WTC11 (cell line): Measurements from ENCODE around the gene ERBB4. TPM values are rescaled to one million over a fixed set of nuclear protein-coding genes. Genes with fewer than 3 reads are reported as not detected.

Experiments used
- ATAC-seq: fragments of 200-7000 bp; cut with Tn5 transposase; 2 replicates; pipeline ENCODE4 v1.10.0; 2021; ENCODE audit warnings: mild to moderate bottlenecking, moderate library complexity
- CTCF ChIA-PET: fragments of 300-600 bp; sonication (Branson Sonifier 250); formaldehyde crosslinking; loops from one replicate; lab custom pipeline; 2021; ENCODE audit warnings: antibody characterized with exemption; lab: Charles Lee
- POLR2A ChIA-PET: fragments of 350-600 bp; sonication (Branson Sonifier 250); formaldehyde crosslinking; loops from one replicate; lab custom pipeline; 2021; ENCODE audit warnings: antibody characterized with exemption; lab: Charles Lee
- DNase-seq: peaks from one replicate; pipeline ENCODE4 v3.0.0; 2021; ENCODE audit warnings: low spot score
- H3K27ac Mint-ChIP-seq: 2 replicates; pipeline ENCODE4 v1.8.0; 2021; ENCODE audit warnings: mixed read lengths
- H3K27me3 Mint-ChIP-seq: 2 replicates; pipeline ENCODE4 v1.8.0; 2021; ENCODE audit warnings: low read depth, mild to moderate bottlenecking, moderate library complexity, mixed read lengths
- H3K36me3 Mint-ChIP-seq: 2 replicates; pipeline ENCODE4 v1.8.0; 2021; ENCODE audit warnings: mixed read lengths
- H3K4me1 Mint-ChIP-seq: 2 replicates; pipeline ENCODE4 v1.8.0; 2022; ENCODE audit warnings: mixed read lengths
- H3K4me3 Mint-ChIP-seq: 2 replicates; pipeline ENCODE4 v1.8.0; 2021; ENCODE audit warnings: mild to moderate bottlenecking, moderate library complexity, mixed read lengths
- H3K9me3 Mint-ChIP-seq: 2 replicates; pipeline ENCODE4 v1.8.0; 2021; ENCODE audit warnings: mixed read lengths
- AFF4 ChIP-seq: sonication (generic); formaldehyde crosslinking; IDR thresholded peaks from 2 replicates; pipeline ENCODE4 v1.8.1; 2023; ENCODE audit warnings: mild to moderate bottlenecking, missing genetic modification reagents, borderline replicate concordance
- ATF6 ChIP-seq: sonication (generic); formaldehyde crosslinking; IDR thresholded peaks from 2 replicates; pipeline ENCODE4 v1.8.1; 2023; ENCODE audit warnings: mild to moderate bottlenecking, missing genetic modification reagents
- CBFB ChIP-seq: sonication (generic); formaldehyde crosslinking; IDR thresholded peaks from 2 replicates; pipeline ENCODE4 v1.8.1; 2022; ENCODE audit warnings: mild to moderate bottlenecking, low read depth, missing genetic modification reagents
- CREB1 ChIP-seq: sonication (generic); formaldehyde crosslinking; IDR thresholded peaks from 2 replicates; pipeline ENCODE4 v1.8.0; 2023; ENCODE audit warnings: mild to moderate bottlenecking, missing genetic modification reagents
- EMX1 ChIP-seq: fragments of 250-450 bp; sonication (Bioruptor Pico); IDR thresholded peaks from 2 replicates; pipeline ENCODE4 v1.8.0; 2021; ENCODE audit warnings: mild to moderate bottlenecking
- ERG ChIP-seq: fragments of 250-450 bp; sonication (Bioruptor Pico); IDR thresholded peaks from 2 replicates; pipeline ENCODE4 v1.8.0; 2021; ENCODE audit warnings: mild to moderate bottlenecking
- FOXK1 ChIP-seq: sonication (generic); formaldehyde crosslinking; IDR thresholded peaks from 2 replicates; pipeline ENCODE4 v1.8.0; 2022; ENCODE audit warnings: mild to moderate bottlenecking, moderate library complexity, missing genetic modification reagents
- GTF2I ChIP-seq: fragments of 250-450 bp; sonication (Bioruptor Pico); conservative IDR thresholded peaks from 2 replicates; pipeline ENCODE4 v1.4.0; 2021; ENCODE audit warnings: mild to moderate bottlenecking
- JAZF1 ChIP-seq: fragments of 250-450 bp; sonication (Bioruptor Pico); IDR thresholded peaks from 2 replicates; pipeline ENCODE4 v1.9.0; 2021; ENCODE audit warnings: moderate library complexity, mild to moderate bottlenecking, inconsistent platforms
- NFYB ChIP-seq: sonication (generic); formaldehyde crosslinking; conservative IDR thresholded peaks from 2 replicates; pipeline ENCODE4 v1.8.0; 2022; ENCODE audit warnings: low read depth, missing genetic modification reagents
- NR2C2 ChIP-seq: sonication (generic); formaldehyde crosslinking; IDR thresholded peaks from 2 replicates; pipeline ENCODE4 v1.8.0; 2022; ENCODE audit warnings: mild to moderate bottlenecking, missing genetic modification reagents
- SMAD4 ChIP-seq: sonication (generic); formaldehyde crosslinking; IDR thresholded peaks from 2 replicates; pipeline ENCODE4 v1.8.0; 2022; ENCODE audit warnings: mild to moderate bottlenecking, missing genetic modification reagents
- TP53 ChIP-seq: sonication (generic); formaldehyde crosslinking; IDR thresholded peaks from 2 replicates; pipeline ENCODE4 v1.8.1; 2023; ENCODE audit warnings: mild to moderate bottlenecking, missing genetic modification reagents
- ZNF138 ChIP-seq: sonication (generic); formaldehyde crosslinking; conservative IDR thresholded peaks from 2 replicates; pipeline ENCODE4 v1.8.1; 2022; ENCODE audit warnings: mild to moderate bottlenecking, moderate library complexity, missing genetic modification reagents
- ZNF219 ChIP-seq: sonication (generic); formaldehyde crosslinking; IDR thresholded peaks from 2 replicates; pipeline ENCODE4 v1.8.0; 2023; ENCODE audit warnings: missing genetic modification reagents, mild to moderate bottlenecking, borderline replicate concordance
- ZNF232 ChIP-seq: sonication (generic); formaldehyde crosslinking; IDR thresholded peaks from 2 replicates; pipeline ENCODE4 v1.8.0; 2022; ENCODE audit warnings: mild to moderate bottlenecking, missing genetic modification reagents
- ZNF416 ChIP-seq: fragments of 250-450 bp; sonication (Bioruptor Pico); IDR thresholded peaks from 2 replicates; pipeline ENCODE4 v1.9.0; 2021; ENCODE audit warnings: mild to moderate bottlenecking, inconsistent platforms
- total RNA-seq: library from RNA; stranded (reverse); gene quantifications from 3 replicates; pipeline ENCODE4 v1.2.3, GENCODE V29; 2021
- TF ChIP-seq, protein P1 (sequence below): sonication (generic); formaldehyde crosslinking; IDR thresholded peaks from 2 replicates; pipeline ENCODE4 v1.8.1; 2022; ENCODE audit warnings: mild to moderate bottlenecking, missing genetic modification reagents, moderate library complexity, borderline replicate concordance
- TF ChIP-seq, protein P2 (sequence below): sonication (generic); formaldehyde crosslinking; IDR thresholded peaks from 2 replicates; pipeline ENCODE4 v1.8.1; 2023; ENCODE audit warnings: mild to moderate bottlenecking, moderate library complexity, missing genetic modification reagents
- TF ChIP-seq, protein P3 (sequence below): fragments of 200-600 bp; IDR thresholded peaks from 2 replicates; pipeline ENCODE4 v1.8.0; 2022; ENCODE audit warnings: antibody characterized with exemption

The ERBB4 gene
- total RNA-seq, 1 experiment from 2014 or later = 1.6 TPM

- ATAC-seq = no peak
- no peak overlapping the region for H3K4me3 Mint-ChIP-seq
- ChIA-PET POLR2A (no interaction called here), CTCF (no interaction called here)
- peaks cover 14% of the 10 kb centered on the region for H3K4me1 Mint-ChIP-seq
- no peaks in the 10 kb centered on the region for H3K27me3 Mint-ChIP-seq
- peaks cover 3% of the 10 kb centered on the region; the same call in 1 of the 2 replicates for H3K9me3 Mint-ChIP-seq
- no peak overlapping the region for H3K27ac Mint-ChIP-seq
- no peaks in the 10 kb centered on the region for H3K36me3 Mint-ChIP-seq
- no peak for TF ChIP-seq ZNF416
- no peak for TF ChIP-seq ZNF232
- no peak for TF ChIP-seq FOXK1 (CRISPR knock-in tag)
- TF ChIP-seq NFYB (CRISPR knock-in tag) = no peak
- no peak for TF ChIP-seq EMX1 (CRISPR knock-in tag)
- no peak for TF ChIP-seq ERG (CRISPR knock-in tag)
- no peak for TF ChIP-seq GTF2I (CRISPR knock-in tag)
- TF ChIP-seq ATF6 (CRISPR knock-in tag) = no peak
- TF ChIP-seq CBFB = no peak
- TF ChIP-seq SMAD4 = no peak
- no peak for TF ChIP-seq JAZF1 (CRISPR knock-in tag)
- TF ChIP-seq NR2C2 (CRISPR knock-in tag) = no peak
- no peak for TF ChIP-seq CREB1
- no peak for TF ChIP-seq ZNF219 (CRISPR knock-in tag)
- TF ChIP-seq, protein P1, sequence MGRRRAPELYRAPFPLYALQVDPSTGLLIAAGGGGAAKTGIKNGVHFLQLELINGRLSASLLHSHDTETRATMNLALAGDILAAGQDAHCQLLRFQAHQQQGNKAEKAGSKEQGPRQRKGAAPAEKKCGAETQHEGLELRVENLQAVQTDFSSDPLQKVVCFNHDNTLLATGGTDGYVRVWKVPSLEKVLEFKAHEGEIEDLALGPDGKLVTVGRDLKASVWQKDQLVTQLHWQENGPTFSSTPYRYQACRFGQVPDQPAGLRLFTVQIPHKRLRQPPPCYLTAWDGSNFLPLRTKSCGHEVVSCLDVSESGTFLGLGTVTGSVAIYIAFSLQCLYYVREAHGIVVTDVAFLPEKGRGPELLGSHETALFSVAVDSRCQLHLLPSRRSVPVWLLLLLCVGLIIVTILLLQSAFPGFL = no peak
- no peak for TF ChIP-seq ZNF138 (CRISPR knock-in tag)
- TF ChIP-seq, protein P2, sequence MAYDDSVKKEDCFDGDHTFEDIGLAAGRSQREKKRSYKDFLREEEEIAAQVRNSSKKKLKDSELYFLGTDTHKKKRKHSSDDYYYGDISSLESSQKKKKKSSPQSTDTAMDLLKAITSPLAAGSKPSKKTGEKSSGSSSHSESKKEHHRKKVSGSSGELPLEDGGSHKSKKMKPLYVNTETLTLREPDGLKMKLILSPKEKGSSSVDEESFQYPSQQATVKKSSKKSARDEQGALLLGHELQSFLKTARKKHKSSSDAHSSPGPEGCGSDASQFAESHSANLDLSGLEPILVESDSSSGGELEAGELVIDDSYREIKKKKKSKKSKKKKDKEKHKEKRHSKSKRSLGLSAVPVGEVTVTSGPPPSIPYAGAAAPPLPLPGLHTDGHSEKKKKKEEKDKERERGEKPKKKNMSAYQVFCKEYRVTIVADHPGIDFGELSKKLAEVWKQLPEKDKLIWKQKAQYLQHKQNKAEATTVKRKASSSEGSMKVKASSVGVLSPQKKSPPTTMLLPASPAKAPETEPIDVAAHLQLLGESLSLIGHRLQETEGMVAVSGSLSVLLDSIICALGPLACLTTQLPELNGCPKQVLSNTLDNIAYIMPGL (CRISPR knock-in tag) = no peak
- TF ChIP-seq, protein P3, sequence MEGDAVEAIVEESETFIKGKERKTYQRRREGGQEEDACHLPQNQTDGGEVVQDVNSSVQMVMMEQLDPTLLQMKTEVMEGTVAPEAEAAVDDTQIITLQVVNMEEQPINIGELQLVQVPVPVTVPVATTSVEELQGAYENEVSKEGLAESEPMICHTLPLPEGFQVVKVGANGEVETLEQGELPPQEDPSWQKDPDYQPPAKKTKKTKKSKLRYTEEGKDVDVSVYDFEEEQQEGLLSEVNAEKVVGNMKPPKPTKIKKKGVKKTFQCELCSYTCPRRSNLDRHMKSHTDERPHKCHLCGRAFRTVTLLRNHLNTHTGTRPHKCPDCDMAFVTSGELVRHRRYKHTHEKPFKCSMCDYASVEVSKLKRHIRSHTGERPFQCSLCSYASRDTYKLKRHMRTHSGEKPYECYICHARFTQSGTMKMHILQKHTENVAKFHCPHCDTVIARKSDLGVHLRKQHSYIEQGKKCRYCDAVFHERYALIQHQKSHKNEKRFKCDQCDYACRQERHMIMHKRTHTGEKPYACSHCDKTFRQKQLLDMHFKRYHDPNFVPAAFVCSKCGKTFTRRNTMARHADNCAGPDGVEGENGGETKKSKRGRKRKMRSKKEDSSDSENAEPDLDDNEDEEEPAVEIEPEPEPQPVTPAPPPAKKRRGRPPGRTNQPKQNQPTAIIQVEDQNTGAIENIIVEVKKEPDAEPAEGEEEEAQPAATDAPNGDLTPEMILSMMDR = no peak
- TF ChIP-seq AFF4 = no peak
- TF ChIP-seq TP53 = no peak
- no peak for DNase-seq
These were observed 201.6 kb downstream of the ERBB4 start for GRCh38 chr2:212337036-212337435.
